ENCODE measurements around the gene TMEM88. TPM values are rescaled to one million over a fixed set of nuclear protein-coding genes. Genes with fewer than 3 reads are reported as not detected.

TMEM88 gene
- total RNA-seq, 1 donor from 2014 or later: 33.7 TPM

GRCh38 chr17:7881276-7882054 is 26.6 kb downstream of the TMEM88 start:
- Histone ChIP-seq H2AFZ (ENCODE audit: low read depth, low read length) (no peak overlapping the region), H3K27me3 (ENCODE audit: insufficient read depth, low read length) (no peaks in the 10 kb centered on the region), H3K9me3 (ENCODE audit: insufficient read depth, low read depth, low read length) (no peaks in the 10 kb centered on the region), H3K79me2 (ENCODE audit: insufficient read depth, low read length) (peaks cover 12% of the 10 kb centered on the region), H3K4me2 (ENCODE audit: low read length) (peak overlapping the region; percentile 12), H3K4me3 (ENCODE audit: insufficient read depth, low read depth, low read length) (no peak overlapping the region), H4K20me1 (ENCODE audit: insufficient read depth, low read length) (no peaks in the 10 kb centered on the region), H3K27ac (ENCODE audit: low read depth, low read length) (no peak overlapping the region), H3K4me1 (ENCODE audit: insufficient read depth, low read length) (peaks cover 10% of the 10 kb centered on the region), H3K36me3 (ENCODE audit: insufficient read depth, low read length) (peaks cover 14% of the 10 kb centered on the region), H3K9ac (ENCODE audit: low read length) (peak overlapping the region; percentile 25)
- no peak for DNase-seq (ENCODE audit: low read depth)
- no peak overlapping the region for H3K27ac Mint-ChIP-seq (ENCODE audit: unreplicated experiment)
- H3K4me1 Mint-ChIP-seq (ENCODE audit: low read depth, unreplicated experiment): no peaks in the 10 kb centered on the region
- no peak for FAIRE-seq
- no peak overlapping the region for H3K4me3 Mint-ChIP-seq (ENCODE audit: unreplicated experiment)
- no peaks in the 10 kb centered on the region for H3K36me3 Mint-ChIP-seq (ENCODE audit: low read depth, unreplicated experiment)
- TF ChIP-seq CTCF (IDR thresholded peaks at IDR 0.05; ENCODE audit: insufficient read depth, low read depth, low read length): no peak
- no peak for TF ChIP-seq EZH2 (IDR thresholded peaks at IDR 0.05; ENCODE audit: insufficient read depth, low read length)
- no peaks in the 10 kb centered on the region for H3K9me3 Mint-ChIP-seq (ENCODE audit: unreplicated experiment)
- H3K27me3 Mint-ChIP-seq (ENCODE audit: low read depth, unreplicated experiment): no peaks in the 10 kb centered on the region

GRCh38 chr17:7882068-7882467 is 27.2 kb downstream of the TMEM88 start:
- Histone ChIP-seq H3K36me3 (ENCODE audit: insufficient read depth, low read length) (peaks cover 14% of the 10 kb centered on the region), H3K9ac (ENCODE audit: low read length) (peak overlapping the region; percentile 25), H3K4me3 (ENCODE audit: insufficient read depth, low read depth, low read length) (no peak overlapping the region), H3K79me2 (ENCODE audit: insufficient read depth, low read length) (peaks cover 12% of the 10 kb centered on the region), H3K4me2 (ENCODE audit: low read length) (peak overlapping the region; percentile 12), H3K27ac (ENCODE audit: low read depth, low read length) (no peak overlapping the region), H3K9me3 (ENCODE audit: insufficient read depth, low read depth, low read length) (no peaks in the 10 kb centered on the region), H4K20me1 (ENCODE audit: insufficient read depth, low read length) (no peaks in the 10 kb centered on the region), H3K4me1 (ENCODE audit: insufficient read depth, low read length) (peaks cover 13% of the 10 kb centered on the region), H3K27me3 (ENCODE audit: insufficient read depth, low read length) (no peaks in the 10 kb centered on the region), H2AFZ (ENCODE audit: low read depth, low read length) (no peak overlapping the region)
- H3K27ac Mint-ChIP-seq (ENCODE audit: unreplicated experiment): no peak overlapping the region
- H3K4me3 Mint-ChIP-seq (ENCODE audit: unreplicated experiment): no peak overlapping the region
- H3K4me1 Mint-ChIP-seq (ENCODE audit: low read depth, unreplicated experiment): no peaks in the 10 kb centered on the region
- no peak for TF ChIP-seq CTCF (IDR thresholded peaks at IDR 0.05; ENCODE audit: insufficient read depth, low read depth, low read length)
- no peak for TF ChIP-seq EZH2 (IDR thresholded peaks at IDR 0.05; ENCODE audit: insufficient read depth, low read length)
- no peak for FAIRE-seq
- H3K9me3 Mint-ChIP-seq (ENCODE audit: unreplicated experiment): no peaks in the 10 kb centered on the region
- H3K27me3 Mint-ChIP-seq (ENCODE audit: low read depth, unreplicated experiment): no peaks in the 10 kb centered on the region
- no peak for DNase-seq (ENCODE audit: low read depth)
- no peaks in the 10 kb centered on the region for H3K36me3 Mint-ChIP-seq (ENCODE audit: low read depth, unreplicated experiment)

- Histone ChIP-seq H3K79me2 (ENCODE audit: insufficient read depth, low read length) (peaks cover 12% of the 10 kb centered on the region), H3K27ac (ENCODE audit: low read depth, low read length) (no peak overlapping the region), H3K36me3 (ENCODE audit: insufficient read depth, low read length) (peaks cover 14% of the 10 kb centered on the region), H4K20me1 (ENCODE audit: insufficient read depth, low read length) (no peaks in the 10 kb centered on the region), H2AFZ (ENCODE audit: low read depth, low read length) (no peak overlapping the region), H3K9ac (ENCODE audit: low read length) (no peak overlapping the region), H3K4me3 (ENCODE audit: insufficient read depth, low read depth, low read length) (no peak overlapping the region), H3K27me3 (ENCODE audit: insufficient read depth, low read length) (no peaks in the 10 kb centered on the region), H3K9me3 (ENCODE audit: insufficient read depth, low read depth, low read length) (no peaks in the 10 kb centered on the region), H3K4me2 (ENCODE audit: low read length) (peak overlapping the region; percentile 12), H3K4me1 (ENCODE audit: insufficient read depth, low read length) (peaks cover 13% of the 10 kb centered on the region)
- no peaks in the 10 kb centered on the region for H3K36me3 Mint-ChIP-seq (ENCODE audit: low read depth, unreplicated experiment)
- no peak overlapping the region for H3K27ac Mint-ChIP-seq (ENCODE audit: unreplicated experiment)
- DNase-seq (ENCODE audit: low read depth) (no peak), FAIRE-seq (no peak)
- H3K9me3 Mint-ChIP-seq (ENCODE audit: unreplicated experiment): no peaks in the 10 kb centered on the region
- H3K4me1 Mint-ChIP-seq (ENCODE audit: low read depth, unreplicated experiment): no peaks in the 10 kb centered on the region
- no peaks in the 10 kb centered on the region for H3K27me3 Mint-ChIP-seq (ENCODE audit: low read depth, unreplicated experiment)
- TF ChIP-seq EZH2 (IDR thresholded peaks at IDR 0.05; ENCODE audit: insufficient read depth, low read length) (no peak), CTCF (IDR thresholded peaks at IDR 0.05; ENCODE audit: insufficient read depth, low read depth, low read length) (no peak)
- no peak overlapping the region for H3K4me3 Mint-ChIP-seq (ENCODE audit: unreplicated experiment)
Measured at GRCh38 chr17:7882629-7883028, 27.8 kb downstream of the TMEM88 start.
